Pancreas (tissue), 10 donors: ENCODE measurements around the gene IMPG1. TPM values are rescaled to one million over a fixed set of nuclear protein-coding genes. Genes with fewer than 3 reads are reported as not detected.

Experiments used
- ATAC-seq, 4 donors: fragments of 200-7000 bp; cut with Tn5 transposase; one replicate each; pipeline versions ENCODE4 v1.8.0 to v1.9.1; 2020; ENCODE audit warnings: mild to moderate bottlenecking in 4 of 4, moderate library complexity in 4 of 4
- DNase-seq, 6 donors: peaks; one replicate each; pipeline ENCODE4 v3.0.0-alpha.2; 2020
- FAIRE-seq: peaks from 2 replicates; lab custom pipeline; 2012; peaks lifted over from hg19 to GRCh38; lab: Jason Lieb, UNC
- H3K27ac ChIP-seq, 4 donors: fragments of 200-600 bp; sonication (generic); 1 replicate in 3 of 4; 2 replicates in 1 of 4; pipeline versions ENCODE4 v1.5.0 to v1.8.0; 2020
- H3K27me3 ChIP-seq, 4 donors: fragments of 200-600 bp; one replicate each; pipeline ENCODE4 v1.8.0; 2021
- H3K36me3 ChIP-seq, 3 donors: fragments of 200-600 bp; sonication (generic) in 1 of 3; one replicate each; pipeline versions ENCODE4 v1.5.0 to v1.8.0; 2020 to 2021
- H3K4me1 ChIP-seq, 3 donors: fragments of 200-600 bp; one replicate each; pipeline ENCODE4 v1.8.0; 2021
- H3K4me3 ChIP-seq, 4 donors: fragments of 200-600 bp; sonication (generic) in 2 of 4; one replicate each; pipeline versions ENCODE4 v1.5.0 to v1.8.0; 2020 to 2021
- H3K9me3 ChIP-seq, 4 donors: fragments of 200-600 bp; one replicate each; pipeline ENCODE4 v1.8.0; 2021
- WGBS, 2 donors: extraction: QIAGEN DNeasy Blood & Tissue Kit; methylation state at CpG; one replicate each; pipeline ENCODE4 v1.1.7; 2013; 5-methylcytosine and 5-hydroxymethylcytosine counted together
- intact Hi-C, 3 donors: fragments of 100-400 bp; cut with DNase I; formaldehyde crosslinking; loops; one replicate each; pipeline versions ENCODE4 v1.11.1 to v1.14.2; 2022
- polyA plus RNA-seq, 2 donors: library from polyadenylated mRNA; stranded (reverse); fragments of 200-250 nt; gene quantifications; one replicate each; pipeline ENCODE4 v1.2.3, GENCODE V29; 2013
- total RNA-seq, 6 donors: library from RNA; stranded (reverse); fragmentation: NEBNext Ultra II Directional in 4 of 6; extraction: Animal tissue kit (Norgen Biotek cat#: 25700) in 4 of 6; gene quantifications; one replicate each; pipeline versions ENCODE4 v1.2.1 to v1.2.4, GENCODE V29; 2021 to 2023
- TF ChIP-seq, protein P1 (sequence below), 4 donors: fragments of 200-600 bp; sonication (generic) in 3 of 4; IDR thresholded peaks; one replicate each; pipeline versions ENCODE4 v1.5.0 to v1.8.0; 2021; ENCODE audit warnings: antibody characterized with exemption in 4 of 4
- donor health status: healthy with polysubstance abuse.
- donor health status: DM: no; HTN: no; CAD: no; lungs with moderate emphysema.
- donor health status: DM: no; HTN: no; CAD: no.
- donor health status: control.
- donor health status: control.
- donor health status: Bipolar disorder and iron deficiency.
- donor health status: DM: yes; HTN: yes; CAD: no.
- donor health status: DM: no; HTN: no; CAD: no.
- donor health status: DM: no; HTN: no; CAD: no.
- donor health status: DM: yes; HTN: yes; CAD: no.

Gene IMPG1
- total and polyA plus RNA-seq, 8 donors: 0.04 to 0.44 (median 0.07) TPM; not detected in 1

DNA sequence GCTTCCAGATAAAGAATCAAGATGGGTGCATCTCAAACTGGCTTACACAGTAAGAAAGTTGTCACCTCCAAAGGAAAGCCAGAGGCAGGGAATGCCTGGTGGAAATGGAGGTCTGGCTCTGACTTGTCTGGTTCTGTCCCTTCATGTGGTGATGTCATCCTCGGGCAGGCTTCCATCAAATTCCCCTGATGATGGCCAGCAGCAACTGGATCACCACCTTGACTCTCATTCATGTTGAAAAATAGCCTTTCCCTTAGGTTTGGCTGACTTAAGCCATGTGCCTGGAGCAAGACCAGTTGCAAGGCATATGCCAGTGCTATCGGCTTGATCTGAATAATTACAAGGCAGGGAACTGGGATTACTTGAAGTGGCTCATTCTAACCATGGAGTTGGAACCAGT is 28.8 kb downstream of the IMPG1 start:
- ATAC-seq: no peak
- Histone ChIP-seq H3K27me3 (no peaks in the 10 kb centered on the region), H3K9me3 (no peaks in the 10 kb centered on the region), H3K27ac (no peak overlapping the region), H3K4me3 (no peak overlapping the region), H3K4me1 (no peaks in the 10 kb centered on the region), H3K36me3 (no peaks in the 10 kb centered on the region)
- intact Hi-C loops: no loop called here
- 79 to 81% methylated on average over 2 of the region's 2 CpGs for WGBS, 2 donors
- TF ChIP-seq, protein P1, sequence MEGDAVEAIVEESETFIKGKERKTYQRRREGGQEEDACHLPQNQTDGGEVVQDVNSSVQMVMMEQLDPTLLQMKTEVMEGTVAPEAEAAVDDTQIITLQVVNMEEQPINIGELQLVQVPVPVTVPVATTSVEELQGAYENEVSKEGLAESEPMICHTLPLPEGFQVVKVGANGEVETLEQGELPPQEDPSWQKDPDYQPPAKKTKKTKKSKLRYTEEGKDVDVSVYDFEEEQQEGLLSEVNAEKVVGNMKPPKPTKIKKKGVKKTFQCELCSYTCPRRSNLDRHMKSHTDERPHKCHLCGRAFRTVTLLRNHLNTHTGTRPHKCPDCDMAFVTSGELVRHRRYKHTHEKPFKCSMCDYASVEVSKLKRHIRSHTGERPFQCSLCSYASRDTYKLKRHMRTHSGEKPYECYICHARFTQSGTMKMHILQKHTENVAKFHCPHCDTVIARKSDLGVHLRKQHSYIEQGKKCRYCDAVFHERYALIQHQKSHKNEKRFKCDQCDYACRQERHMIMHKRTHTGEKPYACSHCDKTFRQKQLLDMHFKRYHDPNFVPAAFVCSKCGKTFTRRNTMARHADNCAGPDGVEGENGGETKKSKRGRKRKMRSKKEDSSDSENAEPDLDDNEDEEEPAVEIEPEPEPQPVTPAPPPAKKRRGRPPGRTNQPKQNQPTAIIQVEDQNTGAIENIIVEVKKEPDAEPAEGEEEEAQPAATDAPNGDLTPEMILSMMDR (IDR thresholded peaks at IDR 0.05): no peak
- FAIRE-seq: no peak
- no peak for DNase-seq

DNA sequence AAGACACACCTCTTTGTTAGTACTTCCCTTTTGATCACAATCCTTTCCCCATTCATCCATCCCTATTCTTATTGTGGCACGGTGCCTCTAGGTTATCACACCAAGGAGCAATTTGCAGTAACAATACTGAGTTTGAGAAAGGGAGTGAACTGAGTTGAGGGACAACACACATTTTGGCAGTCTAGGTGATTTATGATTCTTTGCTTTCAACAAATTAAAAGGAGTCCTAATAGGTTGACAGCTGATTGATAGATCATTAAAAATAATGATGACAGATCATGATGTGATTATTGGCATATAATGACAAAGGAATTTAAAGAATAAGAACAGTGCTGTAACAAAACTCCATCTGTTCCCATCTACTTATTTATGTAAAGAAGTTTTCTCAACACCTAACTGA is 36.7 kb downstream of the IMPG1 start:
- Histone ChIP-seq H3K4me1 (no peaks in the 10 kb centered on the region), H3K4me3 (no peak overlapping the region), H3K27me3 (no peaks in the 10 kb centered on the region), H3K27ac (no peak overlapping the region), H3K9me3 (no peaks in the 10 kb centered on the region), H3K36me3 (no peaks in the 10 kb centered on the region)
- intact Hi-C loops: no loop called here
- TF ChIP-seq, protein P1 (IDR thresholded peaks at IDR 0.05): no peak
- DNase-seq: no peak
- no peak for ATAC-seq
- 54 to 55% methylated on average over 1 of the region's 1 CpG for WGBS, 2 donors
- no peak for FAIRE-seq

DNA sequence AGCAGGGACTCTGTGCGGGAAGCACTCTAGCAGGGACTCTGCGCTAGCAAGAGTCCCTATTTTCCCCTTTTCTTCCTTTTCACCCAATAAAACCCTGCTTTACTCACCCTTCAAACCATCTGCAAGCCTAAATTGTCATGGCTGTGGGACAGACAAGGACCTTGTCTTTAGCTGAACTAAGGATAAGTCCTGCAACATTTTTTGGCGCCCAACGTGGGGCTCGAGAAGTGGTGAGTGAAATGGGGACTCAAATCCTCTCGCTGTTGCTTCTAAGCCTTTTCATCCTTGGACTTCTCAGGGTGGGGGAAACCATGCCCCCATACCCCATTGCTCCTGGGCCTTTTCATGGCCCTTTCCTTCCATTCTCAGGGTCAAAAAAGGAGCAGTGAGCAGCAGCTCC is 46.4 kb downstream of the IMPG1 start:
- peaks cover 0 to 5% (median 0%) of the 10 kb centered on the region in 4 donors for H3K9me3 ChIP-seq
- no peak for ATAC-seq
- H3K36me3 ChIP-seq: no peaks in the 10 kb centered on the region
- no peak for FAIRE-seq
- WGBS, 2 donors: 85 to 88% methylated on average over 6 of the region's 6 CpGs
- no peaks in the 10 kb centered on the region for H3K27me3 ChIP-seq
- DNase-seq: no peak
- H3K27ac ChIP-seq: no peak overlapping the region
- H3K4me3 ChIP-seq: no peak overlapping the region
- intact Hi-C loops: no loop called here
- TF ChIP-seq, protein P1 (IDR thresholded peaks at IDR 0.05): no peak
- H3K4me1 ChIP-seq: no peaks in the 10 kb centered on the region

DNA sequence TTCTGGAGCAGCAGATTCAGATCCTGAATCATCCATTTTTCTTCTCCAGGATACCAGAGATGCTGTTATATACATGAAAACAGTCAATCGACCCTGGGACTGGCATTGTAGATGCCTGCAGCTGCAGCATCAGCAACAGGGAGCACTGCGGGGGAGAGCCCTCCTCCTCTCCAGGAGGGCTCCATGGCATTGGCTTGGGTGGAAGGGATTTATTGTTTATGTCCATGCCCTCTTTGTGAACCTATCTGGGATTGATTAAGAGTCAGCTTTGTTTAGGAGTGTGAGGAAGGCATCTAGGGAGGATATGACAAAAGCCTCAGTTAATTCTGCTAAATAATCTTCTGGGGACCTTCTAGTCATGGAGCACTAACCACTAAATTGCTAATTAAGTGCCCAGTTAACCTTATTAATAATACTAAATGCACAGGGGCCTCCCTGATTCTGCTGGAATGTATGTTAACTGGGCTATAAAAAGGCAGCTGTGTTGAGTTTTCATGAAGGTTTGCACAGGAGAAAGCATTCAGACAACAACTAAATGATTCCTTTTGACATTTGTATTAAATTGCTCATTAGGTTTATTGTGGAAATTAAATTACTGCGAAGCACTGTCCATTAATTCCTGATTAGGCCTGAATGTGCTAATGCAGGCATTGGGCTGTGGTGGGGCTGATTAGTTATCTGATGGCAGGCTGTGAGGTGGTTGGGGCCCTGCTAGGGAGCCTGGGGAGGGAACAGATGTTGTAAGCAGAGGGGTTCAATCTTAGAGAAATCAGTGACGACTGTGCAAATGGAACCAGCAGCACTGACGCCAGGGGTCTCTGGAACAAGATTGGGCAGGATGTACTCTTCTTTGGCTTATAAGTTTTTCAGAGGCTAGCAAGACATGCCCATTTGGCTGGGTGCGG is 57.6 kb downstream of the IMPG1 start:
- H3K9me3 ChIP-seq: no peaks in the 10 kb centered on the region
- intact Hi-C loops: loop anchor here in 1 of 3 donors (10.0 kb wide), 1 partner anchor 790 kb away; no protein-coding TSS in a partner anchor
- H3K4me1 ChIP-seq: no peaks in the 10 kb centered on the region
- ATAC-seq: no peak
- H3K36me3 ChIP-seq: no peaks in the 10 kb centered on the region
- TF ChIP-seq, protein P1 (IDR thresholded peaks at IDR 0.05): no peak
- no peak for FAIRE-seq
- no peak overlapping the region for H3K27ac ChIP-seq
- no peak for DNase-seq
- H3K4me3 ChIP-seq: no peak overlapping the region
- no peaks in the 10 kb centered on the region for H3K27me3 ChIP-seq
- 77 to 81% methylated on average over 6 of the region's 6 CpGs for WGBS, 2 donors

DNA sequence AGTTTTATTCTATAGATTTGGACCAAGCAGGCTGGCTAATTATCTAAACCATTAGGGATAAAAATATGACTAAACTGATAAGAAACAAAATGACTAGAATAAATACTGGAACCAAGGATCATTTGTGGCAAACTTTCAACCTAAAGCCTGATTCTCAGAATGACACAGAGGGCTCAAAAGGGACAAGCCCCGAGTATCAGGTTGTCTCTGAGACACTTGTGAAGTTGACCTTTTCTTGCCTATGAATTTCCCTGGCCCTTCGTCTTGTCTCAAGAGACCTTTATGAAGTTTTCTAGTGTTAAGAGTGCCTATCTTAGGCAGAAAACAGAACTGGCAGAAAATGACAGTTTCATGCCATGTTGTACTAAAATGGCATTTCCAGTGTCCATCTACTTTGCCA is 68.3 kb downstream of the IMPG1 start:
- H3K4me1 ChIP-seq: no peaks in the 10 kb centered on the region
- no peak overlapping the region for H3K4me3 ChIP-seq
- no peaks in the 10 kb centered on the region for H3K36me3 ChIP-seq
- H3K27ac ChIP-seq: no peak overlapping the region
- no peaks in the 10 kb centered on the region for H3K27me3 ChIP-seq
- ATAC-seq: no peak
- H3K9me3 ChIP-seq: no peaks in the 10 kb centered on the region
- intact Hi-C loops: no loop called here
- no peak for FAIRE-seq
- no peak for DNase-seq
- TF ChIP-seq, protein P1 (IDR thresholded peaks at IDR 0.05): no peak
- WGBS, 2 donors: 85 to 94% methylated on average over 2 of the region's 2 CpGs
